GM18909 (cell line): ENCODE data around the gene TTC9B.

Experiments used
- ATAC-seq: cut with Tn5 transposase; IDR thresholded peaks from one replicate; pipeline ENCODE4 v1.9.1; 2021; ENCODE audit warnings: mild to moderate bottlenecking; ENCODE audit not compliant: unreplicated experiment, poor library complexity

Gene TTC9B

DNA sequence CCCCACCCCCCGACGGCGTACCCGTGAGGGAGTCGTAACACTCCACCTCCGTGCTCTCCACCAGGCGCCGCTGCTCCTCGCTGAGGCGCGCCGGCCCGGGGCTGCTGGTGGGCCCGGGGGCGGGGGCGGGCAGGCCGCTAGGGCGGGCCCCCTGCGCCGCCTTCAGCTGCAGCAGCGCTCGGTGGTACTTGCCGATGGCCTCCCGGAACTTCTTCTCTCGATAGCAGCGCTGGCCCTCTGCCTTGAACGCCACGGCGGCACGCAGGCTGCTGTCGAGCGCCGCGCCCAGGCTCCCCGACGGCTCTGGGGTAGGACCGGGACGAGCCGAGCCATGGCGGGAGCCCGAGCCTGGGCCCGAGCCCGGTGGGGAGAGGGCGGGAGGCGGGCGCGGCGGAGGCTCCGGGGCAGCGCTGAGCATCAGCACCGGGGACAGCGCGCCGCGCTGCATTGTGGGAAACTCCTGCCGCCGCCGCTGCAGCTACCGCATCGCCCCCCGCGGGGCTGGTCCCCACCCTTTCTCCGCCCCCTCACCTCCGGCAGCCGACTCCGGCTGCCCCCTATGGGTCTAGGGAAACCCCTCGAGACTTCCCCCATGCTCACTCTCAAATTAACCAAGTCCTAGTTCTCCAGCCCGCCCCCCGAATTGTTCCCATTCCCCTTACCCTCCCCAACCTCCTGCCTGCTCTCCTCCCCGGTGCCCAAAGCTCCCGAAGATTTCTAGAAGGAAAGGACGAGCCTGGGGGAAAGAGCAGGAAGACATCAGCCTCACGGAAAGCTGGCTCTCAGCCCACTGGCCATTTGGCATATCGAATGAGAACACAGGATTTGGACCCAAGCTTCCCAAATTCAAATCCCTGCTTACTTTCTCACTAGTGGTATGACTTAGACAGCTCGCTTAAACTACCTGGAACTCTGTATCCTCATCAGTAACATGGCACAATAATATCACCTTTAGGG is at the start of gene TTC9B:
Gene TTC9B (minus strand): TSS at position 451 of the 957 bp plus-strand sequence. CDS start 3 bp downstream, at position 448.
- ATAC-seq: no peak

DNA sequence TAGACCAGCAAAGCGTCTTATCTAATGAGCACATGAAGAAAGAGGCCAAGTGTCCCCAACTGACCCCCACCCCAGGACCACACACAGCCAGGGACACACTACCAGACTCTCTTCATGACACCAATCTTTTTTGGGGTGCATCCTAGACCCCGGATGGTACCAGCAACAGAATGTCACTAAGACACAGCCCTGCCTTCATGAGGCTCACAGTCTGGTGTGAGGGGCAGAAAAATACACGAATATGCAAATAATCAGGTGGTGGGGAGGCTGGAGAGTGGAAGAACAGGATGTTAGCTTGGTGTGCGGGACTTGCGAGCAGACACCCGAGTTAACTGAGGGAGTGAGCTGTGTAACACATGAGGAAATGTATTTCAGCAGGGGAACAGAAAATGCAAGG is 49.4 kb upstream of the TTC9B start:
- ATAC-seq: no peak

DNA sequence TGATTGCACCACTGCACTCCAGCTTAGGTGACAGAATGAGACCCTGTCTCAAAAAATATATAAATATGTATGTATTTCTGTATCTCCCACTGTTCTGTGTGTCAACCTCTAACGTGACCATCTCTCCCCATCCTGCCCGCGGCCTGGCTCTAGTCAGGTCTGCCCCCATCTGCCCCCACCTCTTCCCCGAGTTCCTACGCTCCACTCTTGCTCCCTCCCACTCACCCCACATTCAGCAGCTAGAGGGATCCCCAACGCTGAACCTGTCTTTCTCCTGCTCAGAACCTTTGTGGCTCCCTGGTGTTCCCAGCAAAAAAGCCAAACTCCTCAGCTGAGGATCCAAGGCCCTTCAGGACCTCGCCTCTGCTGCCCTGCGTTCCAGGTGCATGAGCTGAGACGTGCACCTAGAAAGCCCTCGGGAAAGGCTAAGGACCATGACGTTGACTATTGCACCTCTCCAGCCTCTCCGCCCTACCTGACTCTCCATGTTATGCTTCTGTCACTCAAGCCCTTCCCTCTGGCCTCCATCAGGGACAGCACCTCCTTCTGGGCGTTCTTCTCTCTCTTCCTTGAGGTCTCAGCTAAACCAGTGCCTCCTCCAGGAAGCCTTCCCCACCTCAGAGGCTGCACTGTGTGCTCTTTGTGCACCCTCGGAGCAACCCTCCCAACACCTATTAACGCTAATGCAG is 48.9 kb upstream of the TTC9B start:
- no peak for ATAC-seq

DNA sequence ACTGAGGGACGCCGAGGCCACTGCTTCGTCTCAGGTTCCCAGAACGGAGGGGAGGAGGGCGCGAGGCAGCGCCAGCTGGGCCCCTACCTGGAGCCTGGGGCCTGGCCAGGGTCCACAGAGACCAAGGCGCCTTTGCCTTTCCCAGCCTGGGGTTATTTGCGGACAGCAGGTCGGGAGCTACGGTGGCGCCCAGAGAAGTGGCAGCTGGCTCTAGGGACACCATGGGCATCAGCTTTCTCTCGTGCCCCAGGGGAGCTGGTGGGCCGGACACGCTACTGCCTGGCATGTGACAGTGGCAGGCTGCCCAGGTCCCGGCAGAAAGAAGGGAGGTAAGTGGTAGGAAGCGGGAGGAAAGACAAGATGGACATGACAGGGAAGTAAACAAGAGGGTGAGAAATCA is 47.9 kb upstream of the TTC9B start:
- ATAC-seq: no peak

DNA sequence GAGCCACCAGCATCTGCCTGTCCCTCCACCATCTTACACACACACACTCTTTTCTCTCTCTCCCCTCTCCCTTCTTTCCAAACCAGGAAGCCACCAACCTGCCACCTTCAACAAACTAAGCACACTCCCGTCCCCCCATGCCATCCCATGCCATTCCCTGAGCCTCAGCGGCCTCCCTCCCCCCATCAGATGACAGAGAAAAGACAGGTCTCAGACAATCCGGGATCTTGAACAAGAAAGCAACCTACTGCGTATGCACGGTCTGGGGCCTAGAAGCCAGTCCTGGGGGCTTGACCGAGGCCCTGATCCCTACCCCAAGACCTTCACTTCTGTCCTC is 47.5 kb upstream of the TTC9B start:
- no peak for ATAC-seq

DNA sequence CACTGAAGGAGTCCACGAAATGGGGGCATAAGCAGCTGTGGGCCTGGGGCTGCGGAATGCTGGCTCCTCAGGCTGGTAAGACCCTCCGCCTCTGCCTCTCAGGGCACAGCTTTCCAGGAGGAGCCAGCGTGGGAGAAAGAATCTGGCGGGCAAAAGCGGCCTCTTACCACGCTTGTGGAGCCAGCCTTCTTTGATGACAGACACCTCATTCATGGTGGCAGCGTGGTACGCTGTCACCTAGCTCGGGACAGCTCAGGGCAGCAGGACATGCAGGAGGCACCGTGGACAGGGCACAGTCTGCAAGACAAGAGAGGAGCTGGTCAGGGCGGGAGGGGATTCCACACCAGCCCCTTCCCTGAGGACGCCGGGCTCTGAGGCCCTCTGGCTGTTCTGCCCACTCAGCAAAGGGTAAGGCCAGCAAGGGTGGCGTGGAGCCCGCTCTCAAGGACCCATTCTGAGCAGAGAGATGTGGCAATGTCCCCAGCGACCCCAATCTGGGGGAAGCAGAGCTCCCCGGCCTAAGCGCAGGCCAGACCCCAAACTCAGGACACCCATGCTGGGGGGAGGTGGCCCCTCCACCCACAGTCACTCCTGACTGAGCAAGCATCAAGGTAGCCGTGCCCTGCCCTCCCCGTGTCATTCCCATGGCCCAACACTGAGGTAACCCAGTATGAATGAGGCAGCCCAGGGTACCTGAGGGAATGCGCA is 47.0 kb upstream of the TTC9B start:
- ATAC-seq: no peak

DNA sequence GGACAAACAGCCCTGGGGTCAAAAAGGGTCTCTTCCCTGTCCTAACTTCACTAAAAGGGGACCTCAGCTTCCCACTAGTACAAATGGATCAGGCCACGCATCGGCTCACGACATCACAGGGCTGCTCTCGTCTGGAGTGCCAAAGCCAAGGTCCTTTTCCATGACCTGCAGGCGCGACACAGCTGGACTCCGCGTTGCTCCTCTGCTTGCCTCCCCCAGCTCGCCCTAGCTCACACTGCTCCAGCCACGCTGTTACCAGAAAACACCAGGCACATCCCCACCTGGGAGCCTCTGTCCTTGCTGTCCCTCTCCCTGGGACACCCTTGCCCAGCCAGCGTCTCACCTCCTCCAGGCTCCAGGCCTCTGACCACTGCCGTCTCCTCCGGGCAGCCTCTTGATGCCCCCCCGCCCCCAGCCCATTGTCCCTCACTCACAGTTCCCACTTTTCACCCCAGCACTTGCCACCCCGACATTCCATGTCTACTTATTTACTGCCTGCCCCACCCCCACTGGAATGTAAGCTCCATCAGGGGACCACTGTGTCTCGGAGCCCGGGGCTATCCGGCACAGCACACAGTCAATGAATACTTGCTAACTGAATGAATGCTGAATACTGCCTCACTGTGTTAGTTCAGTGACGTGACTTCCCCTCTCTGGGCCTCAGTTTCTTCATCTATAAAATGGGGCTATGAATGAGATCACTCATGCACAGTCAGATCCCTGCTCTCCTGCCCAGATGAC is 46.3 kb upstream of the TTC9B start:
- ATAC-seq: no peak

DNA sequence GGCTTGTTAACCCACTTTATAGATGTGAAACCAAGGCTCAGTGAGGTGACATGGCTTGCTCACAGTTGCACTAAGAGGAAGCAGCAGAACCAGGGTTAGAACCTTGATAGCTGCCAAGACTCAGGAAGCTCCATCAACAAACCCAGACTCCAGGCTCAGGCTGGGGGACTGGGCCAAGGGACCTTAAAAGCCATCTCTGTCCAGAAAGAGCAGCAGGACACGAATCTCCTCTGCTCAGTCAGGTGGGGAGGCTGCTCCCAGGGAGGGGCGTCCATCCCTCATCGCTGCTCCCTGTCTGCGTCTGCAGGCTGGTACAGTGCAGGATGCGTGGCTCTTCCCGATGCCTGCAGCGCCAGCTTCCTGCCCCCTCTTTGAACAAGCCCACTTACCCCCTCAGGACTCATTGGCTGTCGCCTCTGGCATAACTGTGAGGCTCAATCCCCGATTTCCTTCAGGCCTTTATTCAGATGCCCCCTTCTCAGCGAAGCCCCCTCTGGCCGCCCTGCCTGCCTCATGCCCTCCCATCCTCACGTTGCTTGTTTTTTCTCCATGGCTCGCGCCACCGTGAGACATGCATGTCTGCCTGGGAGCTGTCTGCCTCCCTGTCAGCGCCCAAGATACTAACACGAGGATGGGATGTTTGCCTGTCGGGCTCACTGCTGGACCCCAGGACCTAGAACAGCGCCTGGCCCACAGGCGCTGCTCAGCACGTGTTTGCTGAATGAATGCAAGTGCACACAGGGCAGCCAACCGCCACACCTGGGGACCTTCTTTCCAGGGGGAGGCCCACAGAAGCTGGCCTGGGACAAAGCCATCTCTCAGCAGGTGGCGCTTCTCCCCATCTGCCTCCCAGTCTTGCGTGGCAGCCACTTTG is 45.5 kb upstream of the TTC9B start:
- no peak for ATAC-seq

DNA sequence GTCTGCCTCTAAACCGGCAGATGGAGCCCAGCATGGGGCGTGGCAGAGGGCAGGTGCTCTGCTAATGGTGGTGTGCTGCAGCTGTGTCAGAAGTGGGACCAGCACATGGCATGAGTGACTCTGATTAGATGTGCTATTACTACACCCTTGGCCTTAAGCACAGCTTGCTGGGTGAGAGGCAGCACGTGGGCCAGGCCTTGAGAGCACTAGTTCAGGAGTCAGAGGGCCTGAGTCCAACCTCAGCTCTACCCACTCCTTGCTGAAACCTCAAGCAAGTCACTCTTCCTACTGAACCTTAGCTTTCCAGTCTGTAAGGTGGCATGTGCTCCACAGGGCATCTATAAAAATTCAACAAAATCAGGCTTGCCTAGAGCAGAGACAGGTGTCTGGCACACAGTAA is 44.2 kb upstream of the TTC9B start:
- ATAC-seq: no peak

DNA sequence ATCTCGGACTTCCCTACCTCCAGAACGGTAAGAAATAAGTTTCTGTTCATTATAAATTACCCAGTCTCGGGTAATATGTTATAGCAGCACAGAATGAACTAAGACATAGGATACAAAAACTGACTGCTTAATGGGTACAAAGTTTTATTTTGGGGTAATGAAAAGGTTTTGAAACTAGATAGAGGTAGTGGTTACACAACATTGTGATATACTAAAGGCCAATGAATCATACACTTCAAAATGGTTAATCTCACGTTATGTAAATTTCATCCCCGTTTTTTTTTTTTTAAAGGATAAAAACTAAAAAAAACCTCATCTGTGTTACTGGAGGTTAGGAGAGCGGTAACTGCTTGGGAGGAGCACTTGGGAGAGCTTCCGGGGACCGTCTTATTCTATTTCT is 43.4 kb upstream of the TTC9B start:
- no peak for ATAC-seq

DNA sequence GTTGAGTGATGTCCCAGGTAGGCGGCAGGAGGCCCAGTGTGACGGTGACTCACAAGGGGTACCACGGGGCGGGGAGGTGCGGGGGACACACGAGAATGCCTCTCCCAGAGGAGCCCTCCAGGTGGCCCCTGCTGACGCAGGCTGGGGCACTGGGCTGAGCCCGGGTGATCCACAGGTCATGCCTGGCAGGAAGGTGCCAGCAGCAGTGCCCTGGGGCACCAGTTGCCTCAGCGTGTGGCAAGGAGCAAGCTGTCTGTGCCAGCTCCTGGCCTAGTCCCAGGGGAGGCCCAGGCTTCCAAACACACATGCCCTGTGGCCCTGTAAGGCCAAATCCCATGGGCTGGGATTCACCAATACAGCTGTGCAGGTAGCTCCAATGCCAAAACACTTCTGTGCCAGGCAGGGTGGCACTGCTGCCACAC is 38.9 kb upstream of the TTC9B start:
- no peak for ATAC-seq

DNA sequence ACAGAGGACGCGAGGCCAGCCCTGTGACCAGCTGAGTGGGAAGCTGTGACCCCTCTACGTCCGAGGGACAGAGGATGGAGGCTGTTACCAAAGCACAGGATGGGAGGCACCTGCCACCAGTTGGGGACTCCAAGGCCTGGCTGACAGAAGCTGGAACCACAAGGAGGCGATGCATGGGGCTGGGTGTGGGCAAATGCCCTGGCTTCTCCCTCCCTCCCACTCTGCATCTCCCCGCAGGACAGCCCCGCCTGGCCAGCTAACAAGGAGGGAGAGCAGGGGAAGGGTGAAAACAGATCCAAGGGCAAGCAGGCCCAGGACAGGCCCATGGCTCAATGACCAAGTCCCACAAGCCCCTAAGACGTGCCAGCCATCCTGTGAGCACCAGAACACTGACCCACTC is 38.3 kb upstream of the TTC9B start:
- no peak for ATAC-seq

DNA sequence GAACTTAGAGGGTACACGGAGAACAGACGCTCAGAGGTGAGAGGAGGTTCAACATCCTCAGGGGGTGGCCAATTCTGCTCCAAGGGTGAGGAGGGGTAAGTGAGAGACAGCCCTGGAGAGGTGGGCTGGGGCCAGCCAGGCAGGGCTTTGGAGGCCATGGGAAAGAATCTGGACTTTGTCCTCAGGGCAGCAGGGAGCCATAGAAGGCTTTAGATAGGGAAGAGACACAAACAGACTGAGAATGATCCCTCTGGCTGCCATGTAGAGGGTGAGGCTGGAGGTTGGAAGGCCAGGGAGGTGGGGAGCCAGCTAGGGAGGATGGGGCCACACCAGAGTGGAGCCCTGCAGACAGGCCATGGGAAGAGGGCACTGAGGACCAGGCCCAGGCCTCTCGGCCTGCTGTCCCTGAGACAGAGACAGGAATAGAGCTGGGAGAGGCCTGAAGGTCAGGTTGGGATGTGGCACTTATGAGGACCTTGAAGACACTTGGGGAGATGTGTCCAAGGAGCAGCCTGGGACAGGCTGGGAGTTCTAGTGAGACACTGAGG is 37.5 kb upstream of the TTC9B start:
- no peak for ATAC-seq

DNA sequence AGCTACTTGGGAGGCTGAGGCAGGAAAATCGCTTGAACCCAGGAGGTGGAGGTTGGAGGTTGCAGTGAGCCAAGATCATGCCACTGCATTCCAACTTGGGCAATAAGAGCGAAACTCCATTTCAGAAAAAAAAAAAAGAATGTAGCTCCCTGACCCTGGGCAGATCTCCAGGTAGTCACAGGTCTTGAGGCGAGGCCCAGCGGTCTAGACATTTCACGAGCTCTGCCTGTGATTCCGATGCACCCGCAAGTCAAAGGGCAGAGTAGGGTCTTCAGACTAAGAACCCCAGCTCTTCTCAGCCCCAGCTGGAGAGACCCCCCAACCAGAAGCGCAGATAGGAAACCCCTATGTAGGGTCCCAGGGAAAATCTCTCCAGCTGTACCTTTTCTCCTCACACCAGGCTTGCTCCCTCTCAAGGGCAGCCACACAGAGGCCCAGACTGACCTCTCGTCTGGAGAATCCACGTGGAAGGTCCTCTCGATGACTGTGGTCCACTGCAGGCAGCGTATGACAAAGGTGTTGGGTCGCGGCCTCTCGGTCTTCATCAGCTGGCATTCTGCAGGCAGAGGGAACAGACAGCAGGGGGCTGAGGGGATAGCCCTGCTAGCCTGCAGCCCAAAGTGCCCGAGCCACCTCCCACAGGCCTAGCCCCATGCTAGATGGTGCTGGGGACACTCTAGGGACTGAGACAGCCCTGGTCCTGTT is 36.7 kb upstream of the TTC9B start:
- no peak for ATAC-seq

DNA sequence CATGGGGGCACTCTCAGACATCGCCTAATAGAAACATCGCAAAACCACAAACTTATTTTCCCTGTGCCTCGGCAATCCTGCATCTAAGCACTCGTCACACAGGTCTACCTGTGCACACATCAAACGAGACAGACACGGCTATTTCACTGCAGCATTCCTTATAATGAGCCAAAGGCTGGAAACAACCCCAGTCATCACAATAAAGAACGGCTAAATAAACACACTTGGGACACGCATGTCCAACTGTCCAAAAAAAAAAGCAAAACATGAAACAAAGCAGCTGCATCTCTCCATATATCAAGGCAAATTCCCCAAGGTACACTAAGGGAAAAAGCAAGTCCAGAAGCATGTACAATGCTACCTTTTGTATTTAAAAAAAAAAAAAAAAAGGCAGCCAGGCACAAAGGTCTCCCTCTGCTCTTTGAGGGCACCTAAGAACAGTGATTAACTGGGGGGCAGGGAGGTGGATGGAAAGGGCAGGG is 35.5 kb upstream of the TTC9B start:
- ATAC-seq: no peak

DNA sequence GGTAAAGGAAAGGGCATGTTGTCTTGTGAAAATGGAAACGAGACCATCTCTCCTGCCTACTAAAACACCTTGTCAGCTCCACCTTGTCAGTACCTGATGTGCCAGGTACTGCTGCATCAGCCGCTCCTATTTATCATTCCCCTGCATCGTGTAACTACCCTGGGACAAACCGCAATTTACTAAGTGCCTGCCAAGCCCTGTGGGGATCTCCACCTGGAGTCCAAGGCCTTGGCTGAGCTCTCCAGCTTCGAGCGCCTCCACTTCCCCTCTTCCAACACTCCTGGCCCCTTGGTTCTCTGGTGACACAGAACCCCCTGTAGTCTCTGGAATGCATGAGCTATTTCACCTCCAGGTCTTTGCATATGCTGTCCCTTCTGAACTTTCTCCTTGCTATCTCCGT is 34.2 kb upstream of the TTC9B start:
- ATAC-seq: no peak

DNA sequence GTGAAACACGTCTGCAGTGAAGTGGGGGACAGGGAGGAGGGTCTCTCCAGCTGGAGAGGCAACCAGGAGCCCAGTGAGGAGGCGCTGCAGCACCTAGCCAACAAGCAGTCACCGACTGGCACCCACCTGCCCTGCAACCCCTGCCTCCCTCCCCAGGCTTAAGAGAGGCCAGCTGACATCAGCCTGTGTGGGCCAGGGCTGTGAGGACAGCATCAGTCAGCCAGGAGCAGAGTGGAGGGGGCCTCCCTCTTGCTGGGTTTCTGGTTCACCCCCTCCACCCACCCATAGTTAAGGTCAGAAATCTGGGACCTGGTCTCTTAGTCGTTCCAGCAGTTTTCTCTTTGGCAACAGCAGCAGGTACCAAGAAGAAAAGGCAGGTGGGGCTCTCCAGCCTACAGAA is 33.8 kb upstream of the TTC9B start:
- ATAC-seq: no peak

DNA sequence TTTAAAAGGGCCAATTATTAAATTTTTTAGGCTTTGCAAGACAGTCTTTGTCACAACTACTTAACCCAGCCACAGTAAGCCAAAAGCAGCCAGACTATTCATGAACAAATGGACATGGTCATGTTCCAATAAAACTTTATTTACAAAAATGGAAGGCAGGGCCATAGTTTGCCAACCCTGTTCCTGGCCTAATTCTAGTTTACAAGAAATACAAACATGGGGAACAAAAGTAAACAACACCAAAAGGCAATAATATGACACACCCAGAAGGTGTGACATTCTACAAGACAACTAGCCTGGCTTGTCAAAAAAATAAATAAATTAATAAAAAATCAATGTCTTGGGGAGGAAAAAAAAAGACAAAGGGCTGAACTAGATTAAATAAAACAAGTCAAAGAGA is 33.1 kb upstream of the TTC9B start:
- no peak for ATAC-seq
